Heart right ventricle (tissue), 16 donors: Measurements from ENCODE around the gene CLCN6. TPM values are rescaled to one million over a fixed set of nuclear protein-coding genes. Genes with fewer than 3 reads are reported as not detected.
"Not testable (repeated sequence)": the region's sequence is repeated elsewhere in the genome, so short reads cannot be mapped to it uniquely, and the experiment has no call there.

Experiments used
- ATAC-seq, 8 donors: fragments of 200-7000 bp; cut with Tn5 transposase; one replicate each; pipeline ENCODE4 v1.9.1; 2020; ENCODE audit warnings: mild to moderate bottlenecking in 8 of 8, moderate library complexity in 8 of 8, moderate number of reproducible peaks in 1 of 8
- DNase-seq, 2 donors: peaks; one replicate each; pipeline ENCODE4 v3.0.0-alpha.2; 2020
- H3K27ac ChIP-seq, 10 donors: fragments of 200-600 bp; sonication (generic) in 2 of 10; one replicate each; pipeline versions ENCODE4 v1.5.0 to v1.8.0; 2020 to 2022; ENCODE audit warnings: mild to moderate bottlenecking in 3 of 10
- H3K27me3 ChIP-seq, 7 donors: fragments of 200-600 bp; one replicate each; pipeline ENCODE4 v1.8.0; 2021 to 2022; ENCODE audit warnings: mild to moderate bottlenecking in 2 of 7
- H3K36me3 ChIP-seq, 9 donors: fragments of 200-600 bp; sonication (generic) in 1 of 9; one replicate each; pipeline versions ENCODE4 v1.5.0 to v1.8.0; 2020 to 2022; ENCODE audit warnings: mild to moderate bottlenecking in 2 of 9
- H3K4me1 ChIP-seq, 9 donors: fragments of 200-600 bp; sonication (generic) in 1 of 9; one replicate each; pipeline versions ENCODE4 v1.5.0 to v1.8.0; 2020 to 2022; ENCODE audit warnings: mild to moderate bottlenecking in 4 of 9
- H3K4me3 ChIP-seq, 10 donors: fragments of 200-600 bp; sonication (generic) in 2 of 10; one replicate each; pipeline versions ENCODE4 v1.5.0 to v1.8.0; 2020 to 2022; ENCODE audit warnings: mild to moderate bottlenecking in 7 of 10, moderate library complexity in 2 of 10
- H3K9me3 ChIP-seq, 11 donors: fragments of 200-600 bp in 10 of 11; sonication (generic) in 2 of 11; one replicate each; pipeline versions ENCODE4 v1.5.0 to v1.8.0; 2013 to 2022; ENCODE audit warnings: mild to moderate bottlenecking in 2 of 11, control low read depth in 1 of 11, moderate library complexity in 1 of 11
- WGBS, 2 donors: extraction: QIAGEN DNeasy Blood & Tissue Kit; methylation state at CpG; one replicate each; pipeline ENCODE4 v1.1.7; 2013; ENCODE audit warnings: inconsistent platforms in 1 of 2; 5-methylcytosine and 5-hydroxymethylcytosine counted together
- intact Hi-C, 10 donors: fragments of 100-400 bp; cut with DNase I; formaldehyde crosslinking; loops; one replicate each; pipeline versions ENCODE4 v1.11.1 to v1.14.2; 2022
- polyA plus RNA-seq, 2 donors: library from polyadenylated mRNA; stranded (reverse); fragments of 200-250 nt; gene quantifications; one replicate each; pipeline ENCODE4 v1.2.3, GENCODE V29; 2013
- total RNA-seq, 10 donors: library from RNA; stranded (reverse); fragmentation: NEBNext Ultra II Directional in 3 of 10; extraction: Animal tissue kit (Norgen Biotek cat#: 25700) in 3 of 10; gene quantifications; one replicate each; pipeline versions ENCODE4 v1.2.1 to v1.2.4, GENCODE V29; 2021 to 2023
- TF ChIP-seq, protein P1 (sequence below), 9 donors: fragments of 200-600 bp; sonication (generic) in 2 of 9; IDR thresholded peaks; one replicate each; pipeline versions ENCODE4 v1.5.0 to v1.8.0; 2021 to 2022; ENCODE audit warnings: antibody characterized with exemption in 9 of 9, mild to moderate bottlenecking in 5 of 9, moderate library complexity in 1 of 9
- donor health status: Arrhythmogenic right ventricular cardiomyopathy.
- donor health status: ischemic (EF 13 %, LVEDD 7.1; RV severe dilation, severe dysfunction).
- donor health status: healthy with polysubstance abuse.
- donor health status: DM: no; HTN: yes; CAD: no.
- donor health status: DM: no; HTN: no; CAD: no.
- donor health status: ischemic (EF 25% LVEDD 6.9; RV normal size, moderate dysfunction).
- donor health status: ischemic (EF 25% LVEDD 5.7; RV mildly dilated, moderate dysfunction).
- donor health status: healthy.
- donor health status: DM: yes; HTN: yes; CAD: no.
- donor health status: Ischemic cardiomyopathy.
- donor health status: ischemic (EF 35%, LVEDD 5.7; RV mildly dilated, moderate dysfunction).
- donor health status: nonischemic (EF 11% LVEDD 7.7; RV severe dilation, severe dysfunction).
- donor health status: DM: yes; HTN: yes; CAD: no.
- donor health status: PGD.
- donor health status: ischemic (EF 29% LVEDD 5.4; RV normal size, mild dysfunction).
- donor health status: nonischemic (EF 23%, LVEDD 6.1; RV moderate dilation, normal function).

CLCN6 gene
- total and polyA plus RNA-seq, 12 donors: 9.1 to 20.9 (median 16.2) TPM

DNA sequence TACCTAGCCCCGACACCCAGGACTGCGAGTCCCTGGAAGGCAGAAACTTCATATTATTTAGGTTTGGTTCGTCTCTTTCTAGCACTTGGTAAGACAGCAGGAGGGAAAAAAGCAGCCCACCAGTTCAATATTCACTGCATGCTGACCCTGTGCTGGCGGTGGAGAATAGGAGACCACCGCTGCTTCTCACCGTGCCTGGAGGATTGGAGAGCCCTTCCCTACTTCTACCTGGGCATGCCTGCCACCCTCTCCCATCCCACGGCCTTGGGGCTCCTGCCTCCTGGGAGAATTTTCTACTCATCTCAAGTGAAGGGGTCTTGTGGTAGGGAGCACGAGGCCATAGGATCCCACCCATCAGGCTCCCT is 5.6 kb upstream of the CLCN6 start:
- peaks cover 35 to 96% (median 85%) of the 10 kb centered on the region in 9 donors for H3K4me1 ChIP-seq
- TF ChIP-seq, protein P1, sequence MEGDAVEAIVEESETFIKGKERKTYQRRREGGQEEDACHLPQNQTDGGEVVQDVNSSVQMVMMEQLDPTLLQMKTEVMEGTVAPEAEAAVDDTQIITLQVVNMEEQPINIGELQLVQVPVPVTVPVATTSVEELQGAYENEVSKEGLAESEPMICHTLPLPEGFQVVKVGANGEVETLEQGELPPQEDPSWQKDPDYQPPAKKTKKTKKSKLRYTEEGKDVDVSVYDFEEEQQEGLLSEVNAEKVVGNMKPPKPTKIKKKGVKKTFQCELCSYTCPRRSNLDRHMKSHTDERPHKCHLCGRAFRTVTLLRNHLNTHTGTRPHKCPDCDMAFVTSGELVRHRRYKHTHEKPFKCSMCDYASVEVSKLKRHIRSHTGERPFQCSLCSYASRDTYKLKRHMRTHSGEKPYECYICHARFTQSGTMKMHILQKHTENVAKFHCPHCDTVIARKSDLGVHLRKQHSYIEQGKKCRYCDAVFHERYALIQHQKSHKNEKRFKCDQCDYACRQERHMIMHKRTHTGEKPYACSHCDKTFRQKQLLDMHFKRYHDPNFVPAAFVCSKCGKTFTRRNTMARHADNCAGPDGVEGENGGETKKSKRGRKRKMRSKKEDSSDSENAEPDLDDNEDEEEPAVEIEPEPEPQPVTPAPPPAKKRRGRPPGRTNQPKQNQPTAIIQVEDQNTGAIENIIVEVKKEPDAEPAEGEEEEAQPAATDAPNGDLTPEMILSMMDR (IDR thresholded peaks at IDR 0.05): no peak
- peak overlapping the region in 2 of 10 donors; percentile 80 to 96 for H3K4me3 ChIP-seq
- H3K36me3 ChIP-seq: peaks cover 0 to 63% (median 31%) of the 10 kb centered on the region in 9 donors
- peak overlapping the region in 9 of 10 donors; percentile 4 to 100 (median 98) for H3K27ac ChIP-seq
- H3K27me3 ChIP-seq: no peaks in the 10 kb centered on the region
- DNase-seq (no peak), ATAC-seq (no peak)
- intact Hi-C loops: loop anchor here in 3 of 10 donors (5.0 kb wide), 1 partner anchor 63 kb away; the partner anchor contains the start of gene AGTRAP (in 3 of the 3)
- H3K9me3 ChIP-seq: no peaks in the 10 kb centered on the region
- WGBS, 2 donors: 91 to 96% methylated on average over 8 of the region's 8 CpGs

DNA sequence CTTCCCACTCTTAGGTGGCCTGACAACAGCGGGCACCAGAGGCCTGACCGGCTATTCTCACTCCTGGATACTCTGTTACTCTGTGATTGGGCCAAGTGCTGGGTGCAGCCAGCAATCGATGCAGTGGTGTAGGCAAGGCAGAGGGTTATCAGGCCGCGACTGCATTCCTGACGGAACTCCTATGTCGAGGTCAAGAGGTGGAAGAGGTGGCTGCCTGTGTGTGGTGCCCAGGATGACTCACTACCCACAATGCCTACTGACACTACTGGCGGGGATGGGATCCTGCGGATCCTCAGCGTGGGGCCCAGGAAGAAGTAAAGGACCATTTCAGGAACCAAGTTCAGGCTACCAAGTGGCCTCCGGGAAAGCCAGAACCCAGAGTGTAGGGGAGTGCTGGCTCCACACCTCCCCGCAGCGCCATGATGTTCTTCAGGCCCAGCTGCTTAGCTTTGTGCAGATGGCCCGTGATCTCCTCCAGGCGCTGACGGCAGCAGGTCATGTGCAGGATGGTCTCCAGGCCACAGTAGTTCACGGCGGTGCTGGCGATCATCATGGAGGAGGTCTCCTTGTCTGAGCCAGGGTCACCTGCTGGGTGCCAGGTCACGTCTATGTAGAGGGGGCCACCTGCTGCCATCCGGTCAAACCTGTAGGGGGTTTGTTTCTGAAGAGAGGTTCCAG is 5.1 kb upstream of the CLCN6 start:
- peak overlapping the region in 7 of 10 donors; percentile 55 to 96 (median 80) for H3K4me3 ChIP-seq
- DNase-seq: no peak
- no peak for ATAC-seq
- H3K9me3 ChIP-seq: no peaks in the 10 kb centered on the region
- intact Hi-C loops: loop anchor here in 3 of 10 donors (5.0 kb wide), 1 partner anchor 64 kb away; the partner anchor contains the start of gene AGTRAP (in 3 of the 3)
- WGBS, 2 donors: 66 to 68% methylated on average over 21 of the region's 21 CpGs
- H3K27ac ChIP-seq: peak overlapping the region in 9 of 10 donors; percentile 33 to 100 (median 99)
- H3K27me3 ChIP-seq: no peaks in the 10 kb centered on the region
- peaks cover 30 to 91% (median 80%) of the 10 kb centered on the region in 9 donors for H3K4me1 ChIP-seq
- peaks cover 0 to 57% (median 26%) of the 10 kb centered on the region in 9 donors for H3K36me3 ChIP-seq
- TF ChIP-seq, protein P1 (IDR thresholded peaks at IDR 0.05): no peak

DNA sequence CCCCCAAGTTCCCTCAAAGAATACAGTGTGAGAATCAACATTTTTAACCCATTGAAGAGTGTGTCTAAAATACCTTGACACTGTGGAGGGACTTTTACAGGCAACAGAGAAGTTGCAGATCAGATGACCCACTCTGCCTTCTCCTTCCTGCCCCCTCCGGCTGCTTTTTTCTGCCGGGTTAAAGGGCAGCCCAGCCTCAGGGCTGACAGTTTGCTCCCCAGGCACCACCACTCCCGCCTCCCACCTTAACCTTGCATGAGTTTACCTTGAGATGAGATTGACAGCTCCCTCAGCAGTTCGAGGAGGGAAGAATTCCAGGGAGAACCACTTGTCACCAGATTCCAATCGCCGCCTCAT is 3.4 kb upstream of the CLCN6 start:
- TF ChIP-seq, protein P1 (IDR thresholded peaks at IDR 0.05): no peak
- ATAC-seq: peak in 1 of 8 donors; percentile 19
- peak overlapping the region; percentile 96 to 100 (median 99) for H3K27ac ChIP-seq
- no peaks in the 10 kb centered on the region for H3K9me3 ChIP-seq
- H3K4me3 ChIP-seq: peak overlapping the region; percentile 55 to 96 (median 76)
- H3K27me3 ChIP-seq: no peaks in the 10 kb centered on the region
- peaks cover 0 to 45% (median 22%) of the 10 kb centered on the region in 9 donors for H3K36me3 ChIP-seq
- WGBS, 2 donors: 3 to 6% methylated on average over 6 of the region's 6 CpGs
- DNase-seq: peak in 1 of 2 donors; percentile 43
- peaks cover 17 to 86% (median 75%) of the 10 kb centered on the region in 9 donors for H3K4me1 ChIP-seq
- intact Hi-C loops: loop anchor here in 4 of 10 donors (2.0 to 5.0 kb wide), 2 partner anchors 16 to 65 kb away; partner anchors contain the start of gene AGTRAP (in 3 of the 4)

DNA sequence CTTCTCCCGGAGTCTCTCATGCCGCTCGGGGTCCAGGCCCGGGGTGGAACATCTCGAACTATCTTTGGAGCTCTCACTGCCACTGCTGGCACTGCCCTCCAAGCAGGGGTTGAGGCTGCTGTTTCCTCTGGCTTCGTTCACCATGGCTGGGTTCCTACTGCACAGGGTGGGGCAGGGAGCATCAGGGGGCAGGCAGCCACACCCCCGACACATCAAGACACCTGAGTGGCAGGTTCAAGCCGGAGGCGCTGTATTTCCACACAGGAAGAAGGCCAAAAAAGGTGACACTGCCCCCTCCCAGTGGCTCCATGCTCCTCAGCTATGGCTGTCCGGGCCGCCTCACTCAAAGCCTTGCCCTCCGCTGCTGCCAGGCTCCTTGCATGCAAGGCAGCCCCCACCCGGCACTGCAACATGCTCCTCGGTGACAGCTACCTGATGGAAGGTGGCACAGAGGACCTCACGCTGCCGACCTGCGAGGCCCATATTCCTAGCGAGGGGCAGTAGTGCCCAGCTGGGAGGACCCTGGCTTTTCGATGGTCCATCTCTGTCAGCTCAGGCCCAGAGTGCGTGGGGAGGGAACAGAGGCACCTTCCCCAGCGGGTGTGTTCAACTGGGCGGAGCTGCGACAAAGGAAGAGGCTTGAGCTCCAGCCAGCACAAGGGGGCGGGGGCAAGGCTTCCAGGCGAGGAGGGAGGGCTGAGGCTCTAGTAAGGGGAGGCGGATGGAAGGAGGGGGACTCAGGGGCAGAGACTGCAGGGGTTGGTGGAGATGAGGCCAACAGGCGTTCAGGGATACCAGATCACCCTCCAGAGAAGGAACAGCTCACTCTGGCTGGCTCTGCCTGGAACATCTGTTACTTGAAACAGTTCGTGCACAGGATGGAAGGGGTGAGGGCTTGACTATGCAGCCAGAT is 2.8 kb upstream of the CLCN6 start:
- peak overlapping the region; percentile 55 to 96 (median 76) for H3K4me3 ChIP-seq
- DNase-seq (peak; percentile 94 to 97), ATAC-seq (peak; percentile 45 to 75 (median 70))
- H3K9me3 ChIP-seq: no peaks in the 10 kb centered on the region
- TF ChIP-seq, protein P1 (IDR thresholded peaks at IDR 0.05): no peak
- intact Hi-C loops: loop anchor here in 4 of 10 donors (2.0 to 5.0 kb wide), 2 partner anchors 16 to 66 kb away; partner anchors contain the start of gene AGTRAP (in 3 of the 4)
- H3K36me3 ChIP-seq: peaks cover 0 to 45% (median 22%) of the 10 kb centered on the region in 9 donors
- H3K27me3 ChIP-seq: no peaks in the 10 kb centered on the region
- H3K4me1 ChIP-seq: peaks cover 18 to 84% (median 73%) of the 10 kb centered on the region in 9 donors
- WGBS, 2 donors: 1 to 2% methylated on average over 28 of the region's 28 CpGs
- peak overlapping the region; percentile 96 to 100 (median 99) for H3K27ac ChIP-seq

DNA sequence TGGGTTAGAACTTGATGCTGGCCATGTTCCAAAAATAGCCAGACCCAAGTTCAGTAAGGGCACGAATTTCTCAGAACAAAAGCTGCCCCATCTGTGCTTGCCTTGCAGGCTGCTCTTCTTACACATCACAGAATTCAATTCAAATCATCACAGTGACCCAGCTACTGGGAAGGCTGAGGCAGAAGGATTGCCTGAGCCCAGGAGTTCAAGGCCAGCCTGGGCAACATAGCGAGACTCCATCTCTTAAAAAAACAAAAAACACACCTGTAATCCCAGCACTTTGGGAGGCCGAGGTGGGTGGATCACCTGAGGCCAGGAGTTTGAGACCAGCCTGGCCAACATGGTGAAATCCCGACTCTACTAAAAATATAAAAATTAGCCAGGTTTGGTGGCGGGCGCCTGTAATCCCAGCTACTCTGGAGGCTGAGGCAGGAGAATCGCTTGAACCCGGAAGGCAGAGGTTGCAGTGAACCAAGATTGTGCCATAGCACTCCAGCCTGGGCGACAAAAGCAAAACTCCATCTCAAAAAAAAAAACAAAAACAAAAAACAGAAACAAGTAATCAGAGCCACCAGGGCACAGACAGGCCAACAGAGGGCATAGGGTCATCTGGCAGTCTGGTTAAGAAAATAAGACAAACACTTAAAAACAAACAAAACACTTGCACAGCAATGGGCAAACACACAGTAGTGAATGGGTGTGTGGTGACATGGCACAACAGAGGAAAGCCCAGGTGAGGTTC is 1.9 kb upstream of the CLCN6 start:
- not testable (repeated sequence) for DNase-seq, H3K27me3 ChIP-seq, ATAC-seq, H3K9me3 ChIP-seq
- 63 to 71% methylated on average over 9 of the region's 9 CpGs for WGBS, 2 donors
- Histone ChIP-seq H3K4me3 (peak overlapping the region in 9 of 10 donors; percentile 67 to 96 (median 79)), H3K36me3 (peaks cover 0 to 45% (median 26%) of the 10 kb centered on the region in 9 donors), H3K4me1 (peaks cover 16 to 83% (median 73%) of the 10 kb centered on the region in 9 donors), H3K27ac (peak overlapping the region; percentile 96 to 100 (median 99))
- intact Hi-C loops: loop anchor here in 5 of 10 donors (2.0 to 5.0 kb wide), 3 partner anchors 13 to 67 kb away; partner anchors contain the start of gene AGTRAP (in 3 of the 5)
